Neural progenitor cell (in vitro differentiated cells): Measurements from ENCODE around the gene SREBF2. TPM values are rescaled to one million over a fixed set of nuclear protein-coding genes. Genes with fewer than 3 reads are reported as not detected.
A peak's percentile ranks its signal among the peaks of the same experiment; 100 is the strongest.

Experiments used
- DNase-seq: peaks from one replicate; pipeline ENCODE4 v3.0.0-alpha.2; 2016; ENCODE audit warnings: low spot score
- H2AFZ ChIP-seq: fragments of 200-600 bp; sonication (generic); replicated peaks from 2 replicates; pipeline ENCODE4 v1.6.1; 2016; ENCODE audit warnings: antibody characterized with exemption
- H3F3A ChIP-seq: fragments of 200-600 bp; sonication (generic); 2 replicates; pipeline ENCODE4 v1.6.1; 2016; ENCODE audit warnings: antibody characterized with exemption, low read depth
- H3K27ac ChIP-seq: fragments of 200-600 bp; sonication (generic); 2 replicates; pipeline ENCODE4 v1.5.1; 2016; ENCODE audit warnings: mild to moderate bottlenecking
- H3K27me3 ChIP-seq: fragments of 200-600 bp; sonication (generic); 2 replicates; pipeline ENCODE4 v1.6.1; 2016; ENCODE audit warnings: mild to moderate bottlenecking, moderate library complexity
- H3K36me3 ChIP-seq: fragments of 200-600 bp; sonication (generic); 2 replicates; pipeline ENCODE4 v1.5.1; 2016
- H3K4me1 ChIP-seq: fragments of 200-600 bp; sonication (generic); 2 replicates; pipeline ENCODE4 v1.6.1; 2016; ENCODE audit warnings: mixed run types
- H3K4me2 ChIP-seq: fragments of 200-600 bp; sonication (generic); 2 replicates; pipeline ENCODE4 v1.6.1; 2016
- H3K4me3 ChIP-seq: fragments of 200-600 bp; sonication (generic); 2 replicates; pipeline ENCODE4 v1.5.1; 2016
- H3K79me2 ChIP-seq: fragments of 200-600 bp; sonication (generic); 2 replicates; pipeline ENCODE4 v1.6.1; 2016; ENCODE audit warnings: low read depth
- H3K9ac ChIP-seq: fragments of 200-600 bp; sonication (generic); 2 replicates; pipeline ENCODE4 v1.6.1; 2016
- H3K9me3 ChIP-seq: fragments of 200-600 bp; sonication (generic); 2 replicates; pipeline ENCODE4 v1.5.1; 2016; ENCODE audit warnings: low read depth
- H4K20me1 ChIP-seq: fragments of 200-600 bp; sonication (generic); 2 replicates; pipeline ENCODE4 v1.6.1; 2016; ENCODE audit warnings: low read depth
- H3K27ac Mint-ChIP-seq: 3 replicates; pipeline ENCODE4 v1.8.0; 2021; ENCODE audit warnings: mixed read lengths
- H3K27me3 Mint-ChIP-seq: 2 replicates; pipeline ENCODE4 v1.8.0; 2022; ENCODE audit warnings: low read depth, mild to moderate bottlenecking, inconsistent platforms, moderate library complexity, mixed read lengths; ENCODE audit not compliant: insufficient read depth
- H3K36me3 Mint-ChIP-seq: 3 replicates; pipeline ENCODE4 v1.8.0; 2021; ENCODE audit warnings: mixed read lengths
- H3K4me1 Mint-ChIP-seq: 3 replicates; pipeline ENCODE4 v1.8.0; 2021; ENCODE audit warnings: mixed read lengths
- H3K4me3 Mint-ChIP-seq: 3 replicates; pipeline ENCODE4 v1.8.0; 2021; ENCODE audit warnings: mild to moderate bottlenecking, moderate library complexity, mixed read lengths
- H3K9me3 Mint-ChIP-seq: 3 replicates; pipeline ENCODE4 v1.8.0; 2020; ENCODE audit warnings: mixed read lengths
- CTCF ChIP-seq: fragments of 200-600 bp; sonication (generic); IDR thresholded peaks from 2 replicates; pipeline ENCODE4 v1.5.1; 2017; ENCODE audit warnings: antibody characterized with exemption, mild to moderate bottlenecking
- EZH2 ChIP-seq: fragments of 200-600 bp; sonication (generic); IDR thresholded peaks from 2 replicates; pipeline ENCODE4 v1.6.1; 2017; ENCODE audit warnings: antibody characterized with exemption, mild to moderate bottlenecking, moderate library complexity
- EZH2phosphoT487 ChIP-seq: fragments of 200-600 bp; sonication (generic); IDR thresholded peaks from 2 replicates; pipeline ENCODE4 v1.6.1; 2017; ENCODE audit warnings: antibody characterized with exemption
- total RNA-seq: library from RNA; depleted of rRNA; stranded (reverse); fragments of >200 nt; gene quantifications from 2 replicates; pipeline ENCODE4 v1.2.3, GENCODE V29; 2015; ENCODE audit warnings: low replicate concordance

SREBF2 gene
- total RNA-seq: 64.0 and 145 TPM in 2 replicates

GRCh38 chr22:41832553-41833368, at the start of gene SREBF2:
Gene SREBF2, plus strand, starts transcription at chr22:41833105. Its CDS starts 166 bp downstream, at chr22:41833271.
- Mint-ChIP-seq H3K27ac (peak within 1 kb of the TSS; percentile 100), H3K4me1 (peaks cover 61% of the 10 kb centered on the region), H3K36me3 (peaks cover 24% of the 10 kb centered on the region), H3K27me3 (peaks cover 6% of the 10 kb centered on the region), H3K4me3 (peak within 1 kb of the TSS; percentile 96), H3K9me3 (no peaks in the 10 kb centered on the region)
- Histone ChIP-seq H3K4me3 (peak within 1 kb of the TSS; percentile 83), H3K9me3 (no peaks in the 10 kb centered on the region), H3K27ac (peak within 1 kb of the TSS; percentile 100), H3F3A (peaks cover 17% of the 10 kb centered on the region), H3K9ac (peak within 1 kb of the TSS; percentile 91), H3K36me3 (peaks cover 9% of the 10 kb centered on the region), H3K27me3 (no peaks in the 10 kb centered on the region), H3K79me2 (peaks cover 52% of the 10 kb centered on the region), H3K4me1 (peaks cover 30% of the 10 kb centered on the region), H3K4me2 (peak within 1 kb of the TSS; percentile 95), H4K20me1 (peaks cover 33% of the 10 kb centered on the region), H2AFZ (no peak within 1 kb of the TSS)
- peak; percentile 17 for TF ChIP-seq CTCF
- no peak for TF ChIP-seq EZH2phosphoT487
- TF ChIP-seq EZH2: no peak
- DNase-seq: peak; percentile 100

- Histone ChIP-seq H3K4me3 (no peak overlapping the region), H3K27me3 (no peaks in the 10 kb centered on the region), H3K4me2 (no peak overlapping the region), H2AFZ (no peak overlapping the region), H3K9me3 (no peaks in the 10 kb centered on the region), H3K79me2 (no peaks in the 10 kb centered on the region), H4K20me1 (no peaks in the 10 kb centered on the region), H3K9ac (no peak overlapping the region), H3K36me3 (no peaks in the 10 kb centered on the region), H3K27ac (no peak overlapping the region), H3K4me1 (no peaks in the 10 kb centered on the region), H3F3A (no peaks in the 10 kb centered on the region)
- H3K27me3 Mint-ChIP-seq: peaks cover 2% of the 10 kb centered on the region
- no peak for TF ChIP-seq CTCF
- TF ChIP-seq EZH2: no peak
- no peaks in the 10 kb centered on the region for H3K36me3 Mint-ChIP-seq
- no peaks in the 10 kb centered on the region for H3K4me1 Mint-ChIP-seq
- no peak overlapping the region for H3K27ac Mint-ChIP-seq
- DNase-seq: no peak
- no peaks in the 10 kb centered on the region for H3K9me3 Mint-ChIP-seq
- H3K4me3 Mint-ChIP-seq: no peak overlapping the region
Observed at GRCh38 chr22:41787331-41787730, 45.6 kb upstream of the SREBF2 start.

GRCh38 chr22:41793871-41794270, 39.0 kb upstream of the SREBF2 start:
- no peaks in the 10 kb centered on the region for H3K4me1 Mint-ChIP-seq
- H3K27me3 Mint-ChIP-seq: peaks cover under 1% of the 10 kb centered on the region
- no peak overlapping the region for H3K27ac Mint-ChIP-seq
- Histone ChIP-seq H3K4me2 (no peak overlapping the region), H4K20me1 (no peaks in the 10 kb centered on the region), H3F3A (no peaks in the 10 kb centered on the region), H3K9me3 (no peaks in the 10 kb centered on the region), H3K79me2 (no peaks in the 10 kb centered on the region), H3K9ac (no peak overlapping the region), H3K4me3 (no peak overlapping the region), H3K4me1 (no peaks in the 10 kb centered on the region), H3K27ac (no peak overlapping the region), H2AFZ (no peak overlapping the region), H3K36me3 (no peaks in the 10 kb centered on the region), H3K27me3 (no peaks in the 10 kb centered on the region)
- H3K36me3 Mint-ChIP-seq: no peaks in the 10 kb centered on the region
- TF ChIP-seq EZH2 (no peak), CTCF (no peak), EZH2phosphoT487 (no peak)
- H3K9me3 Mint-ChIP-seq: no peaks in the 10 kb centered on the region
- no peak for DNase-seq
- H3K4me3 Mint-ChIP-seq: no peak overlapping the region
